ENCODE data around the gene ZNF263. TPM values are rescaled to one million over a fixed set of nuclear protein-coding genes. Genes with fewer than 3 reads are reported as not detected.
A peak's percentile ranks its signal among the peaks of the same experiment; 100 is the strongest.

ZNF263 gene
- total RNA-seq, 1 donor from 2014 or later: 8.4 TPM

DNA sequence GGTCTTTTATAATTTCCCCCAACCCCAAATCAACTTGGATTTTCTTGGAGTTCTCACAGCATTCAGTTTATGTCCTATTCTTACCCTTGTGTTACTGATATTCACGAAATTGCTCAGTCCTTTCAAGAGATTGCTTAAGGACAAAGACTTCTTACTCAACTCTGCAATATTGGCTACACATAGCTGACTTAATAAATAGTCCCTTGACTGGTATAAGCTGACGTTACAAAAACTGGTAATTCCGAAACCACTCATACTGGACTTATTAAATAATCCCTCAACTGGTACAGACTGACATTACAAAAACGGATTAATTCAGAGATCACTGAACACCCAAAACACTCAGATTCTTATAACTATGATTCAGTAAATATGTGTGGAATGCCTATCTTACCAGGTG is 21.1 kb downstream of the ZNF263 start:
- intact Hi-C loops (cut with DNase I): loop anchor here (2.0 to 5.0 kb wide), 2 partner anchors 72 to 96 kb away; partner anchors contain the start of genes ZNF174 and ZSCAN32
- DNase-seq (ENCODE audit: missing footprints) (no peak), ATAC-seq (no peak)

DNA sequence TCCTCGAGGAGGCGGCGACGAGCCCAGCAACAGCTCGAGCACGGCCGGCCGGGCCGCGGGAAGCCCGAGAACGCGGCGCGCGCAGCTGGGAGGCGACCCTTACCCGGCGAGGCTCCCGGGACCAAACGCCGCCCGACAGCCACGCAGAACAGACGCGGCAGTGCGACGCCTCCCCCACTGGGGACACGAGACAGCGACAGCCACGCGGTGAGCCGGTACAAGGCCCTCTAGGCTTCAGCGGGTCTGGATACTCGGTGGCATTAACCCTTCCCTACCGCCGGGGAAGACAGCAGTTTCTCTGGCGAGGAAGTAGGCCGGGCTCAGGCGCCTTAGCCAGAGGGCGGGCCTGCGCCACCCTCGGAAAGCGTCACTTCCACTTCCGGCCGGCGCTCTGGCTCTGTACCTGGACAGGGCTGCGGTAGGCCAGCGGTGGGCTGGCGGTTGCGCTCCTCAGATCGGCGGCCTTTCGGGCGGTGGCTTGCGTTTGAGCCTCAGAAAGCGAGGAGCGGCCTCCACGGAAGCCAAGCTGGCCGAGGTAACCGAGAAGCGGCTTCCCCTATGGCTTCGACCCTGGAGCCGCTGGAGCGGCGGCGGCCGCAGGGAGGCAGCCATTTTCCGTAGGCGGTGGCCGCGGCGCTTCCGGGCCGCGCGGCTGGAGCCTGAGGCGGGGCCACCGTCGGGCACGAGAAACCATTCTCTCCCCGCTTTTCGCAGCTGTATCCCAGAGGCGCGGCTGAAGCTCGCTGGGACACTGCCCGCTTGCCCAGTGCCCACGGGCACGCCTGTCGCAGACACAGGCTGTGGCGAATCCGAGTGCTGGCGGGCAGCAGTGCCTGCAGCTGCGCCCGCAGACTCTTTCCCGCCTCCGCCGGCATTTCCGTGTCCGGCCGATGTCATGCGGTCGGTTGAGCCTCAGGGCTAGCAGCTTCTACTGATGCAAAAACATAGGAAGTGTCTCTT is 22.1 kb downstream of the ZNF263 start, which contains the start of the genes TIGD7 and ZNF75A:
TSS of gene TIGD7 (minus strand) at position 322 of the 960 bp plus-strand sequence. CDS start 4,816 bp downstream, outside the sequence.
TSS of gene ZNF75A (plus strand) at position 389 of the 960 bp plus-strand sequence. CDS start 2,932 bp downstream, outside the sequence.
- peak; percentile 99 for ATAC-seq
- DNase-seq (ENCODE audit: missing footprints): peak; percentile 96
- intact Hi-C loops (cut with DNase I): loop anchor here (1.0 to 5.0 kb wide), 3 partner anchors 22 to 152 kb away; partner anchors contain the start of genes ZNF174, ZNF263 and ZSCAN32

DNA sequence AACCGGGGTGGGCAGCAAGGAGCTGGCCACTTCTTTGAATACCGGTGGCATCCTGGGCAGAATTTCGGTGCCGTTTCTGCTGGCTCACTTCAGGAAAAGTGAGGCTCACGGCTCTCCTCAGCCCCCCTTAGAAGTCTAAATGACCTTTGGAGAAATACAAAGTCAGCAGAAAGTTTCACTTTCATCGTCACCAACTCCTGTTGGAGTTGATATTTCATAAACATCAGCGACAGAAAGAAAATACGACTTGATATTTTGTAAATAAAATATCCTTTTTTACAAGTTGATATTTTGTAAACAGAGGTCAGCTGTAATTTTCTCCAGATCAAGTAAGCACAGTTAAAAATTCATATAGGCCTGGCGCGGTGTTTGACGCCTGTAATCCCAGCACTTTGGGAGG is 22.8 kb downstream of the ZNF263 start:
- intact Hi-C loops (cut with DNase I): loop anchor here (5.0 kb wide), 1 partner anchor 151 kb away; no protein-coding TSS in a partner anchor
- ATAC-seq (no peak), DNase-seq (ENCODE audit: missing footprints) (no peak)

DNA sequence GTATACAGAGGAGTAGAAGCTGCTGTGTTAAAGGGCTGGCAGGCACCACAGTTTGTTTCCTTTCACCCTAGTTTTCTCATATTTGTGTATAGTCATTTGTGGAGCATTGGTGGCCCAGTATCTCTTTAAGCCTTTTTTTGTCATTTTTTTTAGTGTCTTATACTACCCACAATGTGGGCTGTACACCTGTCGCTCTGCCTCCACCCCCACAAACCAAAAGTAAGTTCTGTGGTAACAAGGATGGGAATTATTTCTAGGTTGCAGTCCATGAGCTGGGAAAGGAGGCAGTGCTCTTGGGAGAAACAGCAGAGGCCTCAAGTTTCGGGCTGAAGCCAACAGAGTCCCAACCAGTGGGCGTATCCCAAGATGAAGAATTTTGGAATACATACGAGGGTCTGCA is 28.2 kb downstream of the ZNF263 start:
- intact Hi-C loops (cut with DNase I): loop anchor here (5.0 kb wide), 1 partner anchor 51 kb away; no protein-coding TSS in a partner anchor
- no peak for ATAC-seq
- no peak for DNase-seq (ENCODE audit: missing footprints)

DNA sequence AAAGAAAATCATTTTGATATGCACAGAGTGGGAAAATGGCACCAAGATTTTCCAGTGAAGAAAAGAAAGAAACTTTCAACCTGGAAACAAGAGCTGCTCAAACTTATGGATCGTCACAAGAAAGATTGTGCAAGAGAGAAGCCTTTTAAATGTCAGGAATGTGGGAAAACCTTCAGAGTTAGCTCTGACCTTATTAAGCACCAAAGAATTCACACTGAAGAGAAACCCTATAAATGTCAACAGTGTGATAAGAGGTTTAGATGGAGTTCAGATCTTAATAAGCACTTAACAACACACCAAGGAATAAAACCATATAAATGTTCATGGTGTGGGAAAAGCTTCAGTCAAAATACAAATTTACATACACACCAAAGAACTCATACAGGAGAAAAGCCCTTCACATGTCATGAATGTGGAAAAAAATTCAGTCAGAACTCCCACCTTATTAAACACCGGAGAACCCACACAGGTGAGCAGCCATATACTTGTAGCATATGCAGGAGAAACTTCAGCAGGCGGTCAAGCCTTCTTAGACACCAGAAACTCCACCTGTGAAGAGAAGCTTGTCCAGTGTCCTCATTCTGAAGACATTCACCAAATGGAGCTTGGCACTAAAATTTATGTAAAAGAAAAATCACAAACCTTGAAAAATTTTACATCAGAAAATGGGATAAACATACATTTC is 34.2 kb downstream of the ZNF263 start:
- intact Hi-C loops (cut with DNase I): no loop called here
- DNase-seq (ENCODE audit: missing footprints) (no peak), ATAC-seq (no peak)

DNA sequence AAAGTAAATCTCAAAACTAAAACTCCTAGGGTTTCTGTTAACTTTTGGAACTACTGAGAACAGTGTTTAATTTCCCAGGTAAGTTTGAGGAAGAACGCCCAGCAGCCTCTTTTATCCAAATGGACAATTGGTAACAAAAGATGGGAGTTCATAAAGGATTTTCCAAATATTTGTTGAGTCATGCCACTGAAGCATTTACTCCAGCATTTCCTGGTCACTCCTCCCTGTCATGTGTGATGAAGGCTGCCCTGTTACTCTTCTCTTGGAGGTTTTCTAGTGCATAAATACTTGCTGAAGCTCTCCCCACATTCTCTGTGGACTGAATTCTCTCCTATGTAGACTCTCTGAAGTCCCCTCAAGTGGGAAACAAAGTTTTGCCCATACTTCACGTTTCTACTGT is 38.5 kb downstream of the ZNF263 start:
- intact Hi-C loops (cut with DNase I): no loop called here
- no peak for ATAC-seq
- DNase-seq (ENCODE audit: missing footprints): no peak

DNA sequence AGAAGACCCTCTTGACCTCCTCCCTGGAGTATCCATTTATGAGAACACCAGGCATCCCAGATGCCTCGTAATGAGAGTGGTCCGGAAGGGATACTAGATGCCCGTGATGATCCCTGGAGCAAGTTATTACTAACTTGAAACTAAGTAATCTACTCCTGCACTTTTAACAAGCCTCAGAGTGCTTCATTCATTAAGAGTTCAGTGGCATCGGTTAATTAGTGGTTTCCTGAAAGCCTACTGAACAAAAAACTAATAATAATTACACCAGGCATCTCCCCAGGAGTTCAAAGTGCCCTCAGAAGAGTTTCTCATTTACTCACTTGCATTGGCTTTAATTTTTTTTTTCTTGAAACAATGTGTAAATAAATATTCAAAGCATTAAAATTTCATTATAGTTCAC is 44.2 kb downstream of the ZNF263 start:
- intact Hi-C loops (cut with DNase I): no loop called here
- no peak for ATAC-seq
- DNase-seq (ENCODE audit: missing footprints): no peak

DNA sequence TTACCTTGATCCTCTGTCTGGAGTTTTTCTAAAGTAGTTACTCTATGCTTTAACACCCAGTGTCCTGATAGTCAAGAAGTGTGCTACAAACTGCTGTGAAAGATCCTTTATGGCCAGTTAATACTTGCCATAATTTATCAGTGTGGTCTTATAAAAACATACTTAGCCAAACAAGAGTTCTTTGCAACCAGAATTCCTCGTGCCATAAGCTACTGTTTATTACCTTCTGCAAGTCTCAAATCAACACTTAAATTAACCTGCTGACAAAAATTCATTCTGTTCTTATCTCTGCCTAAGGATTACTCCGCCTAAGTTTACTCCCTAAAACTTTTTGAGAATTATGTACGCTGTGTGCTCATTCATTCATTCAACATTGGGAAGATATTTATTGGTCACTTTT is 44.8 kb downstream of the ZNF263 start:
- no peak for DNase-seq (ENCODE audit: missing footprints)
- intact Hi-C loops (cut with DNase I): no loop called here
- no peak for ATAC-seq

DNA sequence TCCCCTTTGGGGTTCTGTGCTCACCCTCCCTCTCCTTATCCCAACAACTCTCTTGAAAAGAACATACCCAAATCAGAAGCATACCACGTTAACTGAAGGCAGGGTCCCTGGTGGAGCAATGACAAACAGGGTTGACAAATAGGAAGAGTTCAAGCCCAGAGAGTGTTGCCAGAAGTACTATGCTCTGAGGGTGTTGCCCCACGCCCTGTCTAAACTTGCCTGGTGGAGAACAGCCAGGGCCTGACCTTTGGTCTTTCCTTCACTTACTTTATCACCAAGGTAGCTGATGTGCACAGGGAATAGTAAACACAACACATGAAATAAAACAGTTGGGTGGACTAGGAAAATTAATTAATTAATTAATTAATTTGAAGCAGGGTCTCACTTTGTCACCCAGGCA is 45.4 kb downstream of the ZNF263 start:
- ATAC-seq (no peak), DNase-seq (ENCODE audit: missing footprints) (no peak)
- intact Hi-C loops (cut with DNase I): no loop called here

Other genes with a start within 250 kb of the ZNF263 start
- not detected for gene BICDL2, start 246.5 kb upstream of the ZNF263 start, total RNA-seq
- gene MMP25, start 236.9 kb upstream of the ZNF263 start, total RNA-seq: 1.7 TPM
- 57.8 TPM for gene IL32, start 217.9 kb upstream of the ZNF263 start, total RNA-seq
- gene ZSCAN10, start 184.2 kb upstream of the ZNF263 start, total RNA-seq: not detected
- 7.4 TPM for gene ZNF205, start 170.9 kb upstream of the ZNF263 start, total RNA-seq
- 6.2 TPM for gene ZNF213, start 148.5 kb upstream of the ZNF263 start, total RNA-seq
- gene OR1F1, start 95.3 kb upstream of the ZNF263 start, total RNA-seq: not detected
- gene ZNF200, start 48.3 kb upstream of the ZNF263 start, total RNA-seq: 5.1 TPM
- 1.1 TPM for gene MEFV, start 26.9 kb upstream of the ZNF263 start, total RNA-seq
- 8.4 TPM for gene TIGD7, start 21.9 kb downstream of the ZNF263 start, total RNA-seq
- gene ZNF75A, start 22.0 kb downstream of the ZNF263 start, total RNA-seq: 19.0 TPM
- gene OR2C1, start 72.4 kb downstream of the ZNF263 start, total RNA-seq: not detected
- 6.9 TPM for gene ZSCAN32, start 117.5 kb downstream of the ZNF263 start, total RNA-seq
- 10.0 TPM for gene ZNF174, start 117.7 kb downstream of the ZNF263 start, total RNA-seq
- 1.8 TPM for gene ZNF597, start 160.0 kb downstream of the ZNF263 start, total RNA-seq
- gene NAA60, start 160.2 kb downstream of the ZNF263 start, total RNA-seq: 42.7 TPM
- gene C16orf90, start 212.0 kb downstream of the ZNF263 start, total RNA-seq: not detected
- gene CLUAP1, start 217.5 kb downstream of the ZNF263 start, total RNA-seq: 16.5 TPM

Data from Right ventricle myocardium inferior (tissue), 1 donor.